Trophoblast cell (in vitro differentiated cells and primary cell): ENCODE results near the gene TGFBR3L.

Experiments
- DNase-seq, 2 donors: peaks; one replicate each; pipeline ENCODE4 v3.0.0-alpha.2; 2016
- H2AFZ ChIP-seq: 2 replicates; pipeline ENCODE4 v1.6.1; 2013; ENCODE audit warnings: low read length, moderate library complexity, mild to moderate bottlenecking; ENCODE audit not compliant: insufficient read depth, poor library complexity
- H2AK5ac ChIP-seq: 2 replicates; pipeline ENCODE4 v1.6.1; 2013; ENCODE audit warnings: mild to moderate bottlenecking, low read length
- H2BK120ac ChIP-seq: 2 replicates; pipeline ENCODE4 v1.6.1; 2013; ENCODE audit warnings: low read length, mild to moderate bottlenecking, moderate library complexity; ENCODE audit not compliant: insufficient read depth, poor library complexity
- H2BK12ac ChIP-seq: 2 replicates; pipeline ENCODE4 v1.6.1; 2013; ENCODE audit warnings: mild to moderate bottlenecking, low read length, moderate library complexity
- H2BK5ac ChIP-seq: 2 replicates; pipeline ENCODE4 v1.6.1; 2013; ENCODE audit warnings: low read length, low read depth, moderate library complexity, mild to moderate bottlenecking; ENCODE audit not compliant: poor library complexity
- H3K14ac ChIP-seq: 2 replicates; pipeline ENCODE4 v1.6.1; 2013; ENCODE audit warnings: mild to moderate bottlenecking, low read length
- H3K18ac ChIP-seq: 2 replicates; pipeline ENCODE4 v1.6.1; 2013; ENCODE audit warnings: mild to moderate bottlenecking, low read length
- H3K23ac ChIP-seq: 2 replicates; pipeline ENCODE4 v1.6.1; 2013; ENCODE audit warnings: low read length
- H3K27ac ChIP-seq: 2 replicates; pipeline ENCODE4 v1.5.1; 2013; ENCODE audit warnings: low read depth, mild to moderate bottlenecking, inconsistent platforms, low read length, moderate library complexity
- H3K27me3 ChIP-seq: 2 replicates; pipeline ENCODE4 v1.6.1; 2013; ENCODE audit warnings: inconsistent platforms, mild to moderate bottlenecking, low read length, moderate library complexity; ENCODE audit not compliant: insufficient read depth
- H3K36me3 ChIP-seq, 2 experiments: 1 replicate in 1 of 2; 2 replicates in 1 of 2; pipeline ENCODE4 v1.6.1; 2013; ENCODE audit warnings: low read length in 2 of 2, mild to moderate bottlenecking in 2 of 2, moderate library complexity in 1 of 2; ENCODE audit not compliant: insufficient read depth in 2 of 2, control insufficient read depth in 1 of 2
- H3K4ac ChIP-seq: 2 replicates; pipeline ENCODE4 v1.6.1; 2013; ENCODE audit warnings: low read depth, mild to moderate bottlenecking, low read length, moderate library complexity
- H3K4me1 ChIP-seq, 2 experiments: 1 replicate in 1 of 2; 2 replicates in 1 of 2; pipeline ENCODE4 v1.6.1; 2013; ENCODE audit warnings: low read length in 2 of 2, mild to moderate bottlenecking in 2 of 2, moderate library complexity in 1 of 2; ENCODE audit not compliant: insufficient read depth in 2 of 2, control insufficient read depth in 1 of 2
- H3K4me2 ChIP-seq: 2 replicates; pipeline ENCODE4 v1.6.1; 2013; ENCODE audit warnings: inconsistent platforms, mild to moderate bottlenecking, low read length, moderate library complexity
- H3K4me3 ChIP-seq: 2 replicates; pipeline ENCODE4 v1.5.1; 2013; ENCODE audit warnings: mild to moderate bottlenecking, low read depth, low read length, inconsistent platforms
- H3K79me1 ChIP-seq: one replicate; pipeline ENCODE4 v1.6.1; 2013; ENCODE audit warnings: low read length
- H3K79me2 ChIP-seq: 2 replicates; pipeline ENCODE4 v1.6.1; 2013; ENCODE audit warnings: low read length, mild to moderate bottlenecking; ENCODE audit not compliant: control insufficient read depth, insufficient read depth, poor library complexity
- H3K9ac ChIP-seq: 2 replicates; pipeline ENCODE4 v1.6.1; 2013; ENCODE audit warnings: mild to moderate bottlenecking, low read length
- H3K9me3 ChIP-seq: 2 replicates; pipeline ENCODE4 v1.6.1; 2013; ENCODE audit warnings: low read depth, mild to moderate bottlenecking, control low read depth, inconsistent platforms, low read length; ENCODE audit not compliant: insufficient read depth
- H4K12ac ChIP-seq: 2 replicates; pipeline ENCODE4 v1.6.1; 2013; ENCODE audit warnings: low read depth, mild to moderate bottlenecking, low read length, moderate library complexity
- H4K8ac ChIP-seq: 2 replicates; pipeline ENCODE4 v1.6.1; 2013; ENCODE audit warnings: low read depth, mild to moderate bottlenecking, low read length, moderate library complexity
- H4K91ac ChIP-seq: one replicate; pipeline ENCODE4 v1.6.1; 2013; ENCODE audit warnings: low read depth, mild to moderate bottlenecking, low read length, moderate library complexity
- WGBS: extraction: QIAGEN DNeasy Blood & Tissue Kit; methylation state at CpG from one replicate; pipeline ENCODE4 v1.1.7; 2013; ENCODE audit warnings: missing lambda C conversion rate; ENCODE audit not compliant: insufficient read length, insufficient coverage; ENCODE audit errors: extremely low coverage; 5-methylcytosine and 5-hydroxymethylcytosine counted together

TGFBR3L gene

GRCh38 chr19:7910321-7911161 is 4.1 kb upstream of the TGFBR3L start:
- Histone ChIP-seq H3K36me3 (peaks cover 43 to 50% of the 10 kb centered on the region in 2 experiments), H3K4ac (no peak overlapping the region), H3K23ac (no peak overlapping the region), H2BK120ac (no peak overlapping the region), H3K27me3 (peaks cover 2% of the 10 kb centered on the region), H3K27ac (no peak overlapping the region), H2AK5ac (no peak overlapping the region), H2AFZ (no peak overlapping the region), H3K79me1 (no peaks in the 10 kb centered on the region), H3K18ac (no peak overlapping the region), H3K4me3 (no peak overlapping the region), H3K79me2 (no peaks in the 10 kb centered on the region), H3K14ac (no peak overlapping the region), H3K9me3 (peaks cover 2% of the 10 kb centered on the region), H4K8ac (no peak overlapping the region), H2BK5ac (no peak overlapping the region), H3K9ac (no peak overlapping the region), H3K4me2 (no peak overlapping the region), H4K91ac (no peak overlapping the region), H4K12ac (no peak overlapping the region), H3K4me1 (no peaks in the 10 kb centered on the region), H2BK12ac (no peak overlapping the region)
- DNase-seq: no peak
- WGBS: no CpG with 5 or more reads among the region's 54 CpGs

GRCh38 chr19:7911508-7912143 is 3.0 kb upstream of the TGFBR3L start:
- Histone ChIP-seq H4K12ac (no peak overlapping the region), H3K36me3 (peaks cover 39 to 44% of the 10 kb centered on the region in 2 experiments), H2AK5ac (no peak overlapping the region), H3K23ac (no peak overlapping the region), H2AFZ (no peak overlapping the region), H2BK5ac (no peak overlapping the region), H3K4ac (no peak overlapping the region), H4K8ac (no peak overlapping the region), H3K4me1 (peaks cover 6% of the 10 kb centered on the region in 2 experiments), H3K79me1 (no peaks in the 10 kb centered on the region), H3K9ac (no peak overlapping the region), H3K14ac (no peak overlapping the region), H2BK12ac (no peak overlapping the region), H3K4me2 (no peak overlapping the region), H3K79me2 (no peaks in the 10 kb centered on the region), H3K4me3 (no peak overlapping the region), H3K27ac (no peak overlapping the region), H3K9me3 (peaks cover 4% of the 10 kb centered on the region), H3K18ac (no peak overlapping the region), H2BK120ac (no peak overlapping the region), H3K27me3 (peaks cover 13% of the 10 kb centered on the region), H4K91ac (no peak overlapping the region)
- WGBS: no CpG with 5 or more reads among the region's 18 CpGs
- no peak for DNase-seq

- Histone ChIP-seq H3K4me3 (no peak overlapping the region), H3K14ac (no peak overlapping the region), H3K4ac (no peak overlapping the region), H4K91ac (no peak overlapping the region), H3K79me1 (no peaks in the 10 kb centered on the region), H2AK5ac (no peak overlapping the region), H2BK5ac (no peak overlapping the region), H3K9me3 (peaks cover 4% of the 10 kb centered on the region), H2BK12ac (no peak overlapping the region), H3K4me1 (peaks cover 8 to 11% of the 10 kb centered on the region in 2 experiments), H2BK120ac (no peak overlapping the region), H3K4me2 (no peak overlapping the region), H3K23ac (no peak overlapping the region), H2AFZ (no peak overlapping the region), H3K9ac (no peak overlapping the region), H3K79me2 (no peaks in the 10 kb centered on the region), H3K27ac (no peak overlapping the region), H3K36me3 (peaks cover 38 to 41% of the 10 kb centered on the region in 2 experiments), H3K18ac (no peak overlapping the region), H4K12ac (no peak overlapping the region), H4K8ac (no peak overlapping the region), H3K27me3 (peaks cover 19% of the 10 kb centered on the region)
- peak in 1 of 2 donors; percentile 40 for DNase-seq
- WGBS: no CpG with 5 or more reads among the region's 31 CpGs
Measured at GRCh38 chr19:7912144-7912696, 2.4 kb upstream of the TGFBR3L start.

GRCh38 chr19:7912697-7913564 is 1.7 kb upstream of the TGFBR3L start:
- no peak for DNase-seq
- Histone ChIP-seq H3K18ac (no peak overlapping the region), H2BK12ac (no peak overlapping the region), H3K4ac (no peak overlapping the region), H3K27me3 (peaks cover 26% of the 10 kb centered on the region), H3K79me1 (no peaks in the 10 kb centered on the region), H3K4me2 (no peak overlapping the region), H3K23ac (no peak overlapping the region), H3K9me3 (peaks cover 4% of the 10 kb centered on the region), H4K8ac (no peak overlapping the region), H3K9ac (no peak overlapping the region), H2AK5ac (no peak overlapping the region), H3K36me3 (peaks cover 36 to 41% of the 10 kb centered on the region in 2 experiments), H3K4me3 (no peak overlapping the region), H2AFZ (no peak overlapping the region), H3K14ac (no peak overlapping the region), H2BK120ac (no peak overlapping the region), H3K79me2 (no peaks in the 10 kb centered on the region), H2BK5ac (no peak overlapping the region), H4K91ac (no peak overlapping the region), H3K27ac (no peak overlapping the region), H3K4me1 (peaks cover 11 to 14% of the 10 kb centered on the region in 2 experiments), H4K12ac (no peak overlapping the region)
- WGBS: no CpG with 5 or more reads among the region's 39 CpGs
